D341Med (cell line): ENCODE results near the gene SMAD6.
"Not testable (repeated sequence)": the region's sequence is repeated elsewhere in the genome, so short reads cannot be mapped to it uniquely, and the experiment has no call there.

Experiments
- DNase-seq: peaks from one replicate; pipeline ENCODE4 v3.0.0; 2012; ENCODE audit warnings: low spot score

The SMAD6 gene

GRCh38 chr15:66675446-66675845, 26.6 kb upstream of the SMAD6 start:
- DNase-seq: no peak

- DNase-seq: no peak
These were observed 24.7 kb upstream of the SMAD6 start for GRCh38 chr15:66677336-66677735.

- no peak for DNase-seq
These were observed 22.9 kb upstream of the SMAD6 start for GRCh38 chr15:66679061-66679656.

- DNase-seq: peak; percentile 87
These were observed 22.4 kb upstream of the SMAD6 start for GRCh38 chr15:66679657-66680108.

GRCh38 chr15:66680502-66680901, 21.5 kb upstream of the SMAD6 start:
- DNase-seq: no peak

- no peak for DNase-seq
These were observed 20.6 kb upstream of the SMAD6 start for GRCh38 chr15:66681395-66681794.

GRCh38 chr15:66682246-66682645, 19.8 kb upstream of the SMAD6 start:
- DNase-seq: no peak

- DNase-seq: no peak
These were observed 19.2 kb upstream of the SMAD6 start for GRCh38 chr15:66682865-66683264.

- no peak for DNase-seq
These were observed 17.8 kb upstream of the SMAD6 start for GRCh38 chr15:66684136-66684681.

GRCh38 chr15:66685638-66686150, 16.3 kb upstream of the SMAD6 start:
- no peak for DNase-seq

GRCh38 chr15:66690912-66691311, 11.1 kb upstream of the SMAD6 start:
- not testable (repeated sequence) for DNase-seq

- no peak for DNase-seq
These were observed 10.3 kb upstream of the SMAD6 start for GRCh38 chr15:66691727-66692126.

GRCh38 chr15:66692391-66692790, 9.6 kb upstream of the SMAD6 start:
- DNase-seq: no peak

- no peak for DNase-seq
These were observed 9.0 kb upstream of the SMAD6 start for GRCh38 chr15:66692808-66693596.

GRCh38 chr15:66696770-66697169, 5.3 kb upstream of the SMAD6 start:
- DNase-seq: no peak

- peak; percentile 84 for DNase-seq
These were observed 3.6 kb upstream of the SMAD6 start for GRCh38 chr15:66698318-66698961.

GRCh38 chr15:66698971-66699370, 3.1 kb upstream of the SMAD6 start:
- no peak for DNase-seq

GRCh38 chr15:66700412-66700801, 1.6 kb upstream of the SMAD6 start:
- no peak for DNase-seq

GRCh38 chr15:66700802-66701421, 1.1 kb upstream of the SMAD6 start:
- peak; percentile 98 for DNase-seq

- DNase-seq: peak; percentile 65
These were observed 508 bp upstream of the SMAD6 start for GRCh38 chr15:66701422-66702034.

GRCh38 chr15:66702787-66703539, 927 bp downstream of the SMAD6 start:
- DNase-seq: no peak
